ENCODE data around the gene PLIN3. TPM values are rescaled to one million over a fixed set of nuclear protein-coding genes. Genes with fewer than 3 reads are reported as not detected.

The PLIN3 gene
- total RNA-seq, 1 experiment from 2014 or later: 207 TPM

- BruUV-seq (replicated peaks): no TSS peak
- H3K79me2 ChIP-seq (ENCODE audit: insufficient read depth, low read length): peaks cover 68% of the 10 kb centered on the region
- H3K9me2 ChIP-seq (ENCODE audit: insufficient read depth): no peaks in the 10 kb centered on the region
- H3K36me3 ChIP-seq (ENCODE audit: control insufficient read depth in 1 of 2, insufficient read depth in 2 of 2, low read length in 2 of 2): peaks cover 0 to 45% of the 10 kb centered on the region in 2 experiments; a peak in 2 of 4 replicates
- DNase-seq (ENCODE audit: low read depth, low spot score): peak; percentile 95
- RAD21 ChIA-PET (ENCODE audit: low non-redundant PET in 1 of 2, low total read pairs in 2 of 2, uncharacterized antibody in 2 of 2, unreplicated experiment in 2 of 2): interaction anchor here (0.6 to 1.9 kb wide), 11 partner anchors 39 to 103 kb away, joined by 3 to 15 read pairs (median 4); partner anchors contain the start of gene PLIN3 (in 2 of the 2)
- POLR2A ChIA-PET: interaction anchor here (1.0 to 6.3 kb wide), 6 partner anchors 17 to 102 kb away, joined by 3 to 54 read pairs (median 6); partner anchors contain the start of genes KDM4B and PLIN3
- peak overlapping the region; percentile 98 for H3K27ac ChIP-seq (ENCODE audit: low read depth, low read length)
- H3K9ac ChIP-seq (ENCODE audit: low read length): peak overlapping the region; percentile 98
- peak; percentile 54 for ATAC-seq
- no peaks in the 10 kb centered on the region for H3K9me3 ChIP-seq (ENCODE audit: control insufficient read depth in 1 of 2, insufficient read depth in 1 of 2, low read depth in 1 of 2, low read length in 2 of 2)
- intact Hi-C loops (cut with micrococcal nuclease): loop anchor here (1.0 to 10.0 kb wide), 4 partner anchors 40 to 123 kb away; partner anchors contain the start of gene KDM4B
- H4K20me1 ChIP-seq (ENCODE audit: insufficient read depth): peaks cover 19% of the 10 kb centered on the region; the same call in 1 of the 2 replicates
- peaks cover 60 to 79% of the 10 kb centered on the region in 2 experiments for H3K4me1 ChIP-seq (ENCODE audit: control insufficient read depth in 1 of 2, insufficient read depth in 2 of 2, low read length in 2 of 2)
- peak overlapping the region; percentile 55 to 90 for H3K4me3 ChIP-seq (replicated peaks in 1 of 2; ENCODE audit: low read depth in 1 of 2, low read length in 2 of 2)
- peak overlapping the region; percentile 100 for H3K4me2 ChIP-seq (ENCODE audit: low read length)
- CTCF ChIA-PET: interaction anchor here (0.6 to 4.3 kb wide), 14 partner anchors 15 to 121 kb away, joined by 3 to 78 read pairs (median 5); partner anchors contain the start of genes FEM1A and PLIN3
- H3K27me3 ChIP-seq (ENCODE audit: insufficient read depth, low read length): no peaks in the 10 kb centered on the region
- H2AFZ ChIP-seq (ENCODE audit: low read depth, low read length, poor library complexity, severe bottlenecking): no peak overlapping the region
- TF ChIP-seq RAD21 (IDR thresholded peaks at IDR 0.05; ENCODE audit: low read depth) (peak; percentile 92), CEBPB (IDR thresholded peaks at IDR 0.05; ENCODE audit: low read depth) (no peak), POLR2A (IDR thresholded peaks at IDR 0.05; ENCODE audit: borderline replicate concordance, extremely low read depth, insufficient read depth, insufficient read length) (no peak), POLR2AphosphoS5 (IDR thresholded peaks at IDR 0.05; ENCODE audit: low read depth, low read length) (peak; percentile 70), EZH2phosphoT487 (IDR thresholded peaks at IDR 0.05; ENCODE audit: borderline replicate concordance) (no peak), ZNF274 (IDR thresholded peaks at IDR 0.05; ENCODE audit: low read depth, low read length) (no peak), REST (IDR thresholded peaks at IDR 0.05; ENCODE audit: low read depth) (no peak), JUND (IDR thresholded peaks at IDR 0.05) (no peak; the same call in 1 of the 2 replicates), ZFX (IDR thresholded peaks at IDR 0.05) (no peak), ELF1 (IDR thresholded peaks at IDR 0.05; ENCODE audit: borderline replicate concordance, low read depth) (no peak), YY1 (IDR thresholded peaks at IDR 0.05; ENCODE audit: extremely low read depth, insufficient replicate concordance, low read depth, low read length) (no peak), FOSL1 (IDR thresholded peaks at IDR 0.05; ENCODE audit: low read depth) (no peak; the same call in none of the 2 replicates), EZH2 (IDR thresholded peaks at IDR 0.05) (no peak), MAX (IDR thresholded peaks at IDR 0.05) (peak; percentile 90), SRF (IDR thresholded peaks at IDR 0.05; ENCODE audit: low read depth) (no peak), TCF7L2 (IDR thresholded peaks at IDR 0.05; ENCODE audit: borderline replicate concordance, extremely low read depth, insufficient read depth, insufficient read length) (no peak), CBX3 (IDR thresholded peaks at IDR 0.05; ENCODE audit: low read depth) (peak; percentile 91; the same call in 1 of the 2 replicates), SP1 (IDR thresholded peaks at IDR 0.05; ENCODE audit: low read depth) (peak; percentile 96)
- TF ChIP-seq, protein P1, sequence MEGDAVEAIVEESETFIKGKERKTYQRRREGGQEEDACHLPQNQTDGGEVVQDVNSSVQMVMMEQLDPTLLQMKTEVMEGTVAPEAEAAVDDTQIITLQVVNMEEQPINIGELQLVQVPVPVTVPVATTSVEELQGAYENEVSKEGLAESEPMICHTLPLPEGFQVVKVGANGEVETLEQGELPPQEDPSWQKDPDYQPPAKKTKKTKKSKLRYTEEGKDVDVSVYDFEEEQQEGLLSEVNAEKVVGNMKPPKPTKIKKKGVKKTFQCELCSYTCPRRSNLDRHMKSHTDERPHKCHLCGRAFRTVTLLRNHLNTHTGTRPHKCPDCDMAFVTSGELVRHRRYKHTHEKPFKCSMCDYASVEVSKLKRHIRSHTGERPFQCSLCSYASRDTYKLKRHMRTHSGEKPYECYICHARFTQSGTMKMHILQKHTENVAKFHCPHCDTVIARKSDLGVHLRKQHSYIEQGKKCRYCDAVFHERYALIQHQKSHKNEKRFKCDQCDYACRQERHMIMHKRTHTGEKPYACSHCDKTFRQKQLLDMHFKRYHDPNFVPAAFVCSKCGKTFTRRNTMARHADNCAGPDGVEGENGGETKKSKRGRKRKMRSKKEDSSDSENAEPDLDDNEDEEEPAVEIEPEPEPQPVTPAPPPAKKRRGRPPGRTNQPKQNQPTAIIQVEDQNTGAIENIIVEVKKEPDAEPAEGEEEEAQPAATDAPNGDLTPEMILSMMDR (IDR thresholded peaks at IDR 0.05 in 2 of 3, conservative IDR thresholded peaks at IDR 0.05 in 1 of 3; ENCODE audit: borderline replicate concordance in 1 of 3, insufficient read depth in 1 of 3, low read depth in 2 of 3, low read length in 2 of 3): peak; percentile 49 to 90 (median 73)
- TF ChIP-seq, protein P2, sequence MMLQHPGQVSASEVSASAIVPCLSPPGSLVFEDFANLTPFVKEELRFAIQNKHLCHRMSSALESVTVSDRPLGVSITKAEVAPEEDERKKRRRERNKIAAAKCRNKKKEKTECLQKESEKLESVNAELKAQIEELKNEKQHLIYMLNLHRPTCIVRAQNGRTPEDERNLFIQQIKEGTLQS (IDR thresholded peaks at IDR 0.05): no peak
These were observed 44.6 kb upstream of the PLIN3 start for GRCh38 chr19:4911786-4912672.
